Breast epithelium (tissue), 3 donors: ENCODE data around the gene TYW1.
"Not testable (repeated sequence)": the region's sequence is repeated elsewhere in the genome, so short reads cannot be mapped to it uniquely, and the experiment has no call there.

Source experiments
- CTCF ChIP-seq, 3 donors: fragments of 450-650 bp; IDR thresholded peaks; one replicate each; pipeline ENCODE4 v1.5.1; 2016 to 2017; ENCODE audit warnings: antibody characterized with exemption in 3 of 3, mild to moderate bottlenecking in 3 of 3, moderate library complexity in 3 of 3
- POLR2A ChIP-seq: fragments of 450-650 bp; IDR thresholded peaks from one replicate; pipeline ENCODE4 v1.6.1; 2016; ENCODE audit warnings: antibody characterized with exemption, mild to moderate bottlenecking, moderate library complexity

GRCh38 chr7:66978312-66978711 lies 18.3 kb upstream of the TYW1 start:
- not testable (repeated sequence) for TF ChIP-seq CTCF (IDR thresholded peaks at IDR 0.05); POLR2A
